ENCODE measurements around the gene IGSF21. TPM values are rescaled to one million over a fixed set of nuclear protein-coding genes. Genes with fewer than 3 reads are reported as not detected.

Gene IGSF21
- total and polyA plus RNA-seq, 2 donors (not counting 3 experiments of a cell fraction or from before 2014, with no cell fraction given), result not detected

GRCh38 chr1:18373151-18373550, 265.6 kb downstream of the IGSF21 start:
- POLR2A ChIA-PET, result no interaction called here
- no peak overlapping the region for H3K4me3 ChIP-seq (replicated peaks in 1 of 3; ENCODE audit: insufficient read depth in 1 of 3, low read depth in 1 of 3, low read length in 3 of 3)
- H3K36me3 ChIP-seq (ENCODE audit: control insufficient read depth in 2 of 2, extremely low read depth in 1 of 2, insufficient read depth in 2 of 2, low read length in 2 of 2), result no peaks in the 10 kb centered on the region
- H3K9me1 ChIP-seq (replicated peaks; ENCODE audit: control insufficient read depth, extremely low read depth, insufficient read depth, low read length), result no peaks in the 10 kb centered on the region
- FAIRE-seq, result no peak
- no peak overlapping the region for H3K27ac ChIP-seq (ENCODE audit: insufficient read depth, low read depth, low read length)
- no peak overlapping the region for H2AFZ ChIP-seq (ENCODE audit: low read depth, low read length)
- H3K79me2 ChIP-seq (ENCODE audit: control insufficient read depth, insufficient read depth, low read length), result no peaks in the 10 kb centered on the region
- H3K27me3 ChIP-seq (ENCODE audit: control insufficient read depth in 2 of 2, insufficient read depth in 2 of 2, low read length in 2 of 2), result no peaks in the 10 kb centered on the region
- intact Hi-C loops (cut with micrococcal nuclease) (no loop called here), dilution Hi-C loops (cut with MboI; ENCODE audit: extremely low pct_ligation_motif_present, low sequenced_read_pairs) (no loop called here)
- CTCF ChIA-PET, result no interaction called here
- TF ChIP-seq FOS (IDR thresholded peaks at IDR 0.05; ENCODE audit: borderline replicate concordance, insufficient read depth, low read length) (no peak), EZH2 (IDR thresholded peaks at IDR 0.05; ENCODE audit: borderline replicate concordance, low read depth, low read length, severe bottlenecking) (no peak)
- H3K4me1 ChIP-seq (ENCODE audit: control insufficient read depth, extremely low read depth, insufficient read depth, low read length), result no peaks in the 10 kb centered on the region
- BruUV-seq (replicated peaks), result no TSS peak
- no peaks in the 10 kb centered on the region for H4K20me1 ChIP-seq (replicated peaks; ENCODE audit: control insufficient read depth, extremely low read depth, insufficient read depth, low read length)
- no peak overlapping the region for H3K4me2 ChIP-seq (ENCODE audit: insufficient read depth, low read length)
- peaks cover 2% of the 10 kb centered on the region for H3K9me3 ChIP-seq (replicated peaks; ENCODE audit: control insufficient read depth, insufficient read depth, low read length)
- no peak overlapping the region for H3K9ac ChIP-seq (replicated peaks; ENCODE audit: extremely low read depth, insufficient read depth, low read length)
- no peak for DNase-seq (ENCODE audit: low read depth, low spot score)

- Histone ChIP-seq H3K9me1 (replicated peaks; ENCODE audit: control insufficient read depth, extremely low read depth, insufficient read depth, low read length) (no peaks in the 10 kb centered on the region), H3K27ac (ENCODE audit: insufficient read depth, low read depth, low read length) (no peak overlapping the region), H2AFZ (ENCODE audit: low read depth, low read length) (no peak overlapping the region), H3K4me1 (ENCODE audit: control insufficient read depth, extremely low read depth, insufficient read depth, low read length) (no peaks in the 10 kb centered on the region), H3K4me2 (ENCODE audit: insufficient read depth, low read length) (no peak overlapping the region), H4K20me1 (replicated peaks; ENCODE audit: control insufficient read depth, extremely low read depth, insufficient read depth, low read length) (no peaks in the 10 kb centered on the region), H3K9ac (replicated peaks; ENCODE audit: extremely low read depth, insufficient read depth, low read length) (no peak overlapping the region), H3K36me3 (ENCODE audit: control insufficient read depth in 2 of 2, extremely low read depth in 1 of 2, insufficient read depth in 2 of 2, low read length in 2 of 2) (no peaks in the 10 kb centered on the region), H3K79me2 (ENCODE audit: control insufficient read depth, insufficient read depth, low read length) (no peaks in the 10 kb centered on the region), H3K4me3 (replicated peaks in 1 of 3; ENCODE audit: insufficient read depth in 1 of 3, low read depth in 1 of 3, low read length in 3 of 3) (no peak overlapping the region), H3K27me3 (ENCODE audit: control insufficient read depth in 2 of 2, insufficient read depth in 2 of 2, low read length in 2 of 2) (no peaks in the 10 kb centered on the region), H3K9me3 (replicated peaks; ENCODE audit: control insufficient read depth, insufficient read depth, low read length) (peaks cover 2% of the 10 kb centered on the region)
- TF ChIP-seq EZH2 (IDR thresholded peaks at IDR 0.05; ENCODE audit: borderline replicate concordance, low read depth, low read length, severe bottlenecking) (no peak), MYC (IDR thresholded peaks at IDR 0.05; ENCODE audit: low read depth, low read length) (no peak), MAX (IDR thresholded peaks at IDR 0.05; ENCODE audit: insufficient read depth, insufficient read length) (no peak), JUN (IDR thresholded peaks at IDR 0.05; ENCODE audit: borderline replicate concordance, insufficient read depth, insufficient read length, low read depth) (no peak), POLR2AphosphoS5 (IDR thresholded peaks at IDR 0.05; ENCODE audit: insufficient read depth, low read depth, low read length) (no peak), POLR2A (IDR thresholded peaks at IDR 0.05; ENCODE audit: low read depth, low read length) (no peak), GATA2 (IDR thresholded peaks at IDR 0.05; ENCODE audit: insufficient read depth, insufficient read length, low read depth, low read length) (no peak), FOS (IDR thresholded peaks at IDR 0.05; ENCODE audit: borderline replicate concordance, insufficient read depth, low read length) (no peak), CTCF (IDR thresholded peaks at IDR 0.05; ENCODE audit: extremely low read depth in 1 of 2, insufficient read depth in 1 of 2, low read depth in 1 of 2, low read length in 2 of 2) (no peak)
- no TSS peak for BruUV-seq (replicated peaks)
- dilution Hi-C loops (cut with MboI; ENCODE audit: extremely low pct_ligation_motif_present, low sequenced_read_pairs) (no loop called here), intact Hi-C loops (cut with micrococcal nuclease) (no loop called here)
- no peak for FAIRE-seq
- ChIA-PET POLR2A (no interaction called here), CTCF (no interaction called here)
- DNase-seq (ENCODE audit: low read depth, low spot score), result no peak
Observed at GRCh38 chr1:18373882-18374493, 266.4 kb downstream of the IGSF21 start.
